HepG2 (cell line): ENCODE data around the gene ATP9B.

Experiments used
- CTCF ChIP-seq: sonication (generic); formaldehyde crosslinking; IDR thresholded peaks from 2 replicates; pipeline ENCODE4 v1.5.0; 2020; ENCODE audit warnings: mild to moderate bottlenecking, missing genetic modification reagents, moderate library complexity
- EP300 ChIP-seq, 3 experiments: sonication (generic) in 1 of 3; formaldehyde crosslinking in 1 of 3; IDR thresholded peaks; 2 replicates each; pipeline versions ENCODE4 v1.5.1 to v1.6.1; 2011 to 2020; ENCODE audit warnings: low read depth in 2 of 3, low read length in 2 of 3, borderline replicate concordance in 1 of 3, improper control_type of control experiment in 1 of 3, mild to moderate bottlenecking in 1 of 3, missing genetic modification reagents in 1 of 3, moderate library complexity in 1 of 3
- FOSL1 ChIP-seq: sonication (generic); formaldehyde crosslinking; IDR thresholded peaks from 2 replicates; pipeline ENCODE4 v1.9.0; 2021; ENCODE audit warnings: missing genetic modification reagents, borderline replicate concordance
- GPN1 ChIP-seq: sonication (generic); formaldehyde crosslinking; IDR thresholded peaks from 2 replicates; pipeline ENCODE4 v1.5.1; 2020; ENCODE audit warnings: missing genetic modification reagents, borderline replicate concordance
- HCFC1 ChIP-seq: fragments of 150-350 bp; IDR thresholded peaks from 2 replicates; pipeline ENCODE4 v1.6.1; 2014; ENCODE audit warnings: low read depth, low read length
- SAFB2 ChIP-seq: sonication (generic); formaldehyde crosslinking; IDR thresholded peaks from 2 replicates; pipeline ENCODE4 v1.5.1; 2020; ENCODE audit warnings: missing genetic modification reagents, low read depth, mild to moderate bottlenecking, borderline replicate concordance
- THAP9 ChIP-seq: sonication (generic); formaldehyde crosslinking; IDR thresholded peaks from 2 replicates; pipeline ENCODE4; 2020; ENCODE audit warnings: missing genetic modification reagents, mild to moderate bottlenecking, borderline replicate concordance
- ZBTB49 ChIP-seq: sonication (generic); formaldehyde crosslinking; IDR thresholded peaks from 2 replicates; pipeline ENCODE4 v1.4.0; 2020; ENCODE audit warnings: missing genetic modification reagents, borderline replicate concordance
- ZNF256 ChIP-seq: sonication (generic); formaldehyde crosslinking; conservative IDR thresholded peaks from 2 replicates; pipeline ENCODE4 v1.4.0; 2020; ENCODE audit warnings: missing genetic modification reagents
- TF ChIP-seq, protein P1 (sequence below): sonication (generic); formaldehyde crosslinking; IDR thresholded peaks from 2 replicates; pipeline ENCODE4 v1.4.0; 2020; ENCODE audit warnings: missing genetic modification reagents

- TF ChIP-seq FOSL1 (CRISPR knock-in tag) = no peak
- TF ChIP-seq CTCF (CRISPR knock-in tag) = no peak
- TF ChIP-seq ZNF256 (CRISPR knock-in tag) = no peak
- TF ChIP-seq EP300 (IDR thresholded peaks at IDR 0.05; ENCODE audit: low read depth in 2 of 2, low read length in 2 of 2) = no peak
- no peak for TF ChIP-seq EP300 (CRISPR knock-in tag; IDR thresholded peaks at IDR 0.05; ENCODE audit: borderline replicate concordance)
- no peak for TF ChIP-seq HCFC1
- TF ChIP-seq SAFB2 (CRISPR knock-in tag) = no peak
- TF ChIP-seq THAP9 = no peak
- no peak for TF ChIP-seq GPN1 (CRISPR knock-in tag)
- TF ChIP-seq ZBTB49 (CRISPR knock-in tag) = no peak
- TF ChIP-seq, protein P1, sequence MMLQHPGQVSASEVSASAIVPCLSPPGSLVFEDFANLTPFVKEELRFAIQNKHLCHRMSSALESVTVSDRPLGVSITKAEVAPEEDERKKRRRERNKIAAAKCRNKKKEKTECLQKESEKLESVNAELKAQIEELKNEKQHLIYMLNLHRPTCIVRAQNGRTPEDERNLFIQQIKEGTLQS (CRISPR knock-in tag) = no peak
These were observed 313.6 kb downstream of the ATP9B start for GRCh38 chr18:79382681-79383387.
